ENCODE results near the gene WDR48. TPM values are rescaled to one million over a fixed set of nuclear protein-coding genes. Genes with fewer than 3 reads are reported as not detected.

WDR48 gene
- total and polyA plus RNA-seq, 9 of the 15 experiments (the other 6 are each of a cell fraction or from before 2014, with no cell fraction given), result 26.6 to 70.6 (median 48.0) TPM

DNA sequence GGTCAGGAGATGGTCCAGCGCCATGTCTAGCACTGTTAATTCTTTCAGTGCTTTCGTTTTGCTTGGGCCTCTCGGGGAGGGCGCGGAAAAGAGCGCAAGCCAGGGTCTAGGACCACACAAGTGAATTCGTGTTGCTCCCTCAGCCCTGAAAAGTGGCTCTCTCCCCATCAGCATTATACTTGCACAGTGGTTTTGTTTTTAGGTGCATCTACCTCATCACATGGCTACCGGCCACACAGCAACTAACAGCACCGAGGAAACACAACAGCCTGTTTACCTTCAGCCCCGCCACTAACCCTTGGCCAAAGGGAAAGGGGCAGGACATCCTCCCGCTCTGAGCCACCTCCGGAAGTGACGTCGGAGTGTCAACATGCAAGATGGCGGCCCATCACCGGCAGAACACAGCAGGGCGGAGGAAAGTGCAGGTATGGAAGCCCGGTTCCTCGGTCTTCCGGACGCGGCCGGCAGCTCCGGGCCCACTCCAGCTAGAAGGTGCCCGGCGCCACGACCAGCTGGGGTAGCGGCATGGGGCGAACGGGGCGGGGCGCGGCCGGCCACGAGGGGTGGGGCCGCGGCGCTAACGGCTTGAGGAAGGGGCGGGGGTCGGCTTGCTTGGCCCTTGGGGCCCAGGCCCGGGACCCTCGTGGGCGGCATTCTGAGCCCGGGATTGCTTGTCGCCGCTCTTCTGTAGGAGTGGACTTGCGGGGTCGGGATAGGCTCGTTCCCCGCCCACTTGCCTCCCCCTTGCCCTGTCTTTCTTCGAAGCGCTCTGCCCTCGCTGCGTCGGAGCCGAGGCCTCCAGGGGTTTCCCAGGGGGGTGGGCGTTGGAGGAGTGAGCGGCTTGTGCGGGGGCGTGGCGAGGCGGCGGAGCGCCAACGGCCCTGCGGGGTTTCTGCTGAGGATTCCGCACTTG is at the start of gene WDR48, which contains the start of gene SCN11A (continued):
- TF ChIP-seq, protein P1, sequence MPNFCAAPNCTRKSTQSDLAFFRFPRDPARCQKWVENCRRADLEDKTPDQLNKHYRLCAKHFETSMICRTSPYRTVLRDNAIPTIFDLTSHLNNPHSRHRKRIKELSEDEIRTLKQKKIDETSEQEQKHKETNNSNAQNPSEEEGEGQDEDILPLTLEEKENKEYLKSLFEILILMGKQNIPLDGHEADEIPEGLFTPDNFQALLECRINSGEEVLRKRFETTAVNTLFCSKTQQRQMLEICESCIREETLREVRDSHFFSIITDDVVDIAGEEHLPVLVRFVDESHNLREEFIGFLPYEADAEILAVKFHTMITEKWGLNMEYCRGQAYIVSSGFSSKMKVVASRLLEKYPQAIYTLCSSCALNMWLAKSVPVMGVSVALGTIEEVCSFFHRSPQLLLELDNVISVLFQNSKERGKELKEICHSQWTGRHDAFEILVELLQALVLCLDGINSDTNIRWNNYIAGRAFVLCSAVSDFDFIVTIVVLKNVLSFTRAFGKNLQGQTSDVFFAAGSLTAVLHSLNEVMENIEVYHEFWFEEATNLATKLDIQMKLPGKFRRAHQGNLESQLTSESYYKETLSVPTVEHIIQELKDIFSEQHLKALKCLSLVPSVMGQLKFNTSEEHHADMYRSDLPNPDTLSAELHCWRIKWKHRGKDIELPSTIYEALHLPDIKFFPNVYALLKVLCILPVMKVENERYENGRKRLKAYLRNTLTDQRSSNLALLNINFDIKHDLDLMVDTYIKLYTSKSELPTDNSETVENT (CRISPR knock-in tag; IDR thresholded peaks at IDR 0.05), result peak; percentile 22; the same call in 1 of the 2 replicates
- TF ChIP-seq SRSF9 (IDR thresholded peaks at IDR 0.05; ENCODE audit: borderline replicate concordance, low read depth, low read length) (no peak), MBD2 (IDR thresholded peaks at IDR 0.05; ENCODE audit: borderline replicate concordance, low read depth) (peak; percentile 78; the same call in 1 of the 2 replicates), CTBP1 (IDR thresholded peaks at IDR 0.05; ENCODE audit: borderline replicate concordance) (peak; percentile 64; the same call in 1 of the 2 replicates), PHB2 (IDR thresholded peaks at IDR 0.05; ENCODE audit: low read depth) (no peak), NRF1 (conservative IDR thresholded peaks at IDR 0.05 in 1 of 2, IDR thresholded peaks at IDR 0.05 in 1 of 2) (peak in 1 of 2 experiments; percentile 28; a peak in 1 of 4 replicates), FUS (optimal IDR thresholded peaks at IDR 0.05; ENCODE audit: low read depth, low read length) (no peak), HNRNPK (IDR thresholded peaks at IDR 0.05; ENCODE audit: low read depth, low read length, poor library complexity, severe bottlenecking) (no peak), PURB (CRISPR knock-in tag; IDR thresholded peaks at IDR 0.05; ENCODE audit: low read depth) (no peak), POLR3A (IDR thresholded peaks at IDR 0.05; ENCODE audit: borderline replicate concordance, extremely low read depth, insufficient read depth, insufficient read length) (no peak), KAT2B (IDR thresholded peaks at IDR 0.05; ENCODE audit: low read depth, low read length) (no peak), SOX6 (IDR thresholded peaks at IDR 0.05) (peak; percentile 71), ZNF324 (CRISPR knock-in tag; IDR thresholded peaks at IDR 0.05) (no peak), RAD21 (CRISPR knock-in tag; conservative IDR thresholded peaks at IDR 0.05 in 1 of 2, IDR thresholded peaks at IDR 0.05 in 1 of 2) (no peak), ZBTB7A (IDR thresholded peaks at IDR 0.05; ENCODE audit: borderline replicate concordance, control insufficient read depth, low read depth, low read length) (peak; percentile 87), TEAD2 (tag; IDR thresholded peaks at IDR 0.05) (no peak), NEUROD1 (IDR thresholded peaks at IDR 0.05; ENCODE audit: borderline replicate concordance, low read depth, low read length, partially characterized antibody) (no peak), SIN3B (IDR thresholded peaks at IDR 0.05; ENCODE audit: low read depth) (peak; percentile 97)
- TF ChIP-seq, protein P2, sequence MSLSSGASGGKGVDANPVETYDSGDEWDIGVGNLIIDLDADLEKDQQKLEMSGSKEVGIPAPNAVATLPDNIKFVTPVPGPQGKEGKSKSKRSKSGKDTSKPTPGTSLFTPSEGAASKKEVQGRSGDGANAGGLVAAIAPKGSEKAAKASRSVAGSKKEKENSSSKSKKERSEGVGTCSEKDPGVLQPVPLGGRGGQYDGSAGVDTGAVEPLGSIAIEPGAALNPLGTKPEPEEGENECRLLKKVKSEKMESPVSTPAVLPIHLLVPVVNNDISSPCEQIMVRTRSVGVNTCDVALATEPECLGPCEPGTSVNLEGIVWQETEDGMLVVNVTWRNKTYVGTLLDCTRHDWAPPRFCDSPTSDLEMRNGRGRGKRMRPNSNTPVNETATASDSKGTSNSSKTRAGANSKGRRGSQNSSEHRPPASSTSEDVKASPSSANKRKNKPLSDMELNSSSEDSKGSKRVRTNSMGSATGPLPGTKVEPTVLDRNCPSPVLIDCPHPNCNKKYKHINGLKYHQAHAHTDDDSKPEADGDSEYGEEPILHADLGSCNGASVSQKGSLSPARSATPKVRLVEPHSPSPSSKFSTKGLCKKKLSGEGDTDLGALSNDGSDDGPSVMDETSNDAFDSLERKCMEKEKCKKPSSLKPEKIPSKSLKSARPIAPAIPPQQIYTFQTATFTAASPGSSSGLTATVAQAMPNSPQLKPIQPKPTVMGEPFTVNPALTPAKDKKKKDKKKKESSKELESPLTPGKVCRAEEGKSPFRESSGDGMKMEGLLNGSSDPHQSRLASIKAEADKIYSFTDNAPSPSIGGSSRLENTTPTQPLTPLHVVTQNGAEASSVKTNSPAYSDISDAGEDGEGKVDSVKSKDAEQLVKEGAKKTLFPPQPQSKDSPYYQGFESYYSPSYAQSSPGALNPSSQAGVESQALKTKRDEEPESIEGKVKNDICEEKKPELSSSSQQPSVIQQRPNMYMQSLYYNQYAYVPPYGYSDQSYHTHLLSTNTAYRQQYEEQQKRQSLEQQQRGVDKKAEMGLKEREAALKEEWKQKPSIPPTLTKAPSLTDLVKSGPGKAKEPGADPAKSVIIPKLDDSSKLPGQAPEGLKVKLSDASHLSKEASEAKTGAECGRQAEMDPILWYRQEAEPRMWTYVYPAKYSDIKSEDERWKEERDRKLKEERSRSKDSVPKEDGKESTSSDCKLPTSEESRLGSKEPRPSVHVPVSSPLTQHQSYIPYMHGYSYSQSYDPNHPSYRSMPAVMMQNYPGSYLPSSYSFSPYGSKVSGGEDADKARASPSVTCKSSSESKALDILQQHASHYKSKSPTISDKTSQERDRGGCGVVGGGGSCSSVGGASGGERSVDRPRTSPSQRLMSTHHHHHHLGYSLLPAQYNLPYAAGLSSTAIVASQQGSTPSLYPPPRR (CRISPR knock-in tag; IDR thresholded peaks at IDR 0.05; ENCODE audit: borderline replicate concordance), result no peak
